HepG2 (cell line): ENCODE results near the gene KCNB1. TPM values are rescaled to one million over a fixed set of nuclear protein-coding genes. Genes with fewer than 3 reads are reported as not detected.

Experiments
- EEA1 ChIP-seq: sonication (generic); formaldehyde crosslinking; IDR thresholded peaks from 2 replicates; pipeline ENCODE4 v1.5.1; 2020; ENCODE audit warnings: mild to moderate bottlenecking, missing genetic modification reagents, borderline replicate concordance
- KIAA2018 ChIP-seq: sonication (generic); formaldehyde crosslinking; IDR thresholded peaks from 2 replicates; pipeline ENCODE4 v1.5.0; 2020; ENCODE audit warnings: mild to moderate bottlenecking, missing genetic modification reagents, borderline replicate concordance
- PTBP1 ChIP-seq: fragments of 200-400 bp; formaldehyde crosslinking; IDR thresholded peaks from 2 replicates; pipeline ENCODE4 v1.6.1; 2018; ENCODE audit warnings: low read length, low read depth; ENCODE audit not compliant: poor library complexity, severe bottlenecking
- RNF219 ChIP-seq: sonication (generic); formaldehyde crosslinking; IDR thresholded peaks from 2 replicates; pipeline ENCODE4 v1.5.0; 2020; ENCODE audit warnings: mild to moderate bottlenecking, missing genetic modification reagents
- TFDP1 ChIP-seq: IDR thresholded peaks from 2 replicates; pipeline ENCODE4 v1.6.1; 2016; ENCODE audit warnings: missing compliant biosample characterization, missing genetic modification reagents, borderline replicate concordance
- polyA plus RNA-seq, 8 experiments: library from polyadenylated mRNA; depleted of rRNA in 3 of 8; stranded (reverse) in 7 of 8; unstranded in 1 of 8; fragments of >200 nt; fragmentation: Illumina TruSeq in 4 of 8; extraction: Trizol in 4 of 8; gene quantifications; 2 replicates each; pipeline versions ENCODE4 v1.2.1 to v1.2.3, GENCODE V29; 2011 to 2016; ENCODE audit warnings: low read depth in 4 of 8, missing spikeins in 1 of 8, mixed read lengths in 1 of 8; ENCODE audit not compliant: insufficient read depth in 1 of 8
- total RNA-seq, 5 experiments: library from RNA; depleted of rRNA; stranded (reverse); fragments of >200 nt; fragmentation: Illumina TruSeq; extraction: Trizol; gene quantifications; 2 replicates each; pipeline ENCODE4 v1.2.3, GENCODE V29; 2016; ENCODE audit warnings: low read depth in 1 of 5

The KCNB1 gene
- total and polyA plus RNA-seq, 2 of the 13 experiments (the other 11 are each of a cell fraction or from before 2014, with no cell fraction given): 0.02 TPM; not detected in 1

- TF ChIP-seq KIAA2018 (no peak), PTBP1 (no peak), EEA1 (no peak), TFDP1 (no peak), RNF219 (CRISPR knock-in tag) (no peak)
- TF ChIP-seq, all 625 proteins: peak for 0
These were observed 125.8 kb downstream of the KCNB1 start (continued) for GRCh38 chr20:49356676-49357075.
